ENCODE results near the gene WIPF2. TPM values are rescaled to one million over a fixed set of nuclear protein-coding genes. Genes with fewer than 3 reads are reported as not detected.

The WIPF2 gene
- total and polyA plus RNA-seq, 2 donors from 2014 or later, result 9.9 to 36.4 TPM

GRCh38 chr17:40174514-40174913 lies 44.6 kb upstream of the WIPF2 start:
- Histone ChIP-seq H3K27me3 (ENCODE audit: control insufficient read depth, insufficient read depth, low read length) (no peaks in the 10 kb centered on the region), H3K4me3 (ENCODE audit: low read length in 3 of 3) (no peak overlapping the region), H3K9me3 (ENCODE audit: control insufficient read depth in 2 of 3, insufficient read depth in 1 of 3, low read length in 3 of 3) (no peaks in the 10 kb centered on the region), H3K36me3 (ENCODE audit: control insufficient read depth in 2 of 3, insufficient read depth in 3 of 3, low read length in 3 of 3) (peaks cover 8 to 28% (median 21%) of the 10 kb centered on the region in 3 donors), H3K9ac (ENCODE audit: low read length in 3 of 3) (no peak overlapping the region), H3K4me1 (ENCODE audit: control insufficient read depth in 2 of 3, insufficient read depth in 2 of 3, low read depth in 1 of 3, low read length in 3 of 3) (peaks cover 0 to 8% (median 0%) of the 10 kb centered on the region in 3 donors), H3K27ac (ENCODE audit: low read depth in 2 of 2, low read length in 2 of 2) (no peak overlapping the region)
- no peak for DNase-seq
- no peak for FAIRE-seq
- TF ChIP-seq CTCF (IDR thresholded peaks at IDR 0.05; ENCODE audit: borderline replicate concordance, extremely low read depth, insufficient read depth), result no peak
- intact Hi-C loops (cut with DNase I), result no loop called here

GRCh38 chr17:40175928-40176753 lies 43.0 kb upstream of the WIPF2 start:
- H3K4me3 ChIP-seq (ENCODE audit: low read length in 3 of 3), result no peak overlapping the region
- H3K27ac ChIP-seq (ENCODE audit: low read depth in 2 of 2, low read length in 2 of 2), result peak overlapping the region in 1 of 2 donors; percentile 60
- H3K27me3 ChIP-seq (ENCODE audit: control insufficient read depth, insufficient read depth, low read length), result no peaks in the 10 kb centered on the region
- no peak for FAIRE-seq
- intact Hi-C loops (cut with DNase I), result no loop called here
- TF ChIP-seq CTCF (IDR thresholded peaks at IDR 0.05; ENCODE audit: borderline replicate concordance, extremely low read depth, insufficient read depth), result no peak
- no peaks in the 10 kb centered on the region for H3K9me3 ChIP-seq (ENCODE audit: control insufficient read depth in 2 of 3, insufficient read depth in 1 of 3, low read length in 3 of 3)
- H3K36me3 ChIP-seq (ENCODE audit: control insufficient read depth in 2 of 3, insufficient read depth in 3 of 3, low read length in 3 of 3), result peaks cover 4 to 19% (median 9%) of the 10 kb centered on the region in 3 donors
- DNase-seq, result no peak
- peak overlapping the region in 1 of 3 donors; percentile 13 for H3K9ac ChIP-seq (ENCODE audit: low read length in 3 of 3)
- peaks cover 0 to 8% (median 0%) of the 10 kb centered on the region in 3 donors for H3K4me1 ChIP-seq (ENCODE audit: control insufficient read depth in 2 of 3, insufficient read depth in 2 of 3, low read depth in 1 of 3, low read length in 3 of 3)

- peak overlapping the region in 1 of 3 donors; percentile 13 for H3K9ac ChIP-seq (ENCODE audit: low read length in 3 of 3)
- peak overlapping the region in 1 of 2 donors; percentile 60 for H3K27ac ChIP-seq (ENCODE audit: low read depth in 2 of 2, low read length in 2 of 2)
- peaks cover 0 to 13% (median 3%) of the 10 kb centered on the region in 3 donors for H3K36me3 ChIP-seq (ENCODE audit: control insufficient read depth in 2 of 3, insufficient read depth in 3 of 3, low read length in 3 of 3)
- H3K9me3 ChIP-seq (ENCODE audit: control insufficient read depth in 2 of 3, insufficient read depth in 1 of 3, low read length in 3 of 3), result no peaks in the 10 kb centered on the region
- peaks cover 0 to 8% (median 0%) of the 10 kb centered on the region in 3 donors for H3K4me1 ChIP-seq (ENCODE audit: control insufficient read depth in 2 of 3, insufficient read depth in 2 of 3, low read depth in 1 of 3, low read length in 3 of 3)
- peak overlapping the region in 2 of 3 donors; percentile 25 to 31 for H3K4me3 ChIP-seq (ENCODE audit: low read length in 3 of 3)
- no peak for TF ChIP-seq CTCF (IDR thresholded peaks at IDR 0.05; ENCODE audit: borderline replicate concordance, extremely low read depth, insufficient read depth)
- no peak for DNase-seq
- intact Hi-C loops (cut with DNase I), result no loop called here
- no peaks in the 10 kb centered on the region for H3K27me3 ChIP-seq (ENCODE audit: control insufficient read depth, insufficient read depth, low read length)
- no peak for FAIRE-seq
These were observed 42.4 kb upstream of the WIPF2 start for GRCh38 chr17:40176754-40177110.
